Heart right ventricle (tissue), 16 donors: ENCODE results near the gene SLMAP. TPM values are rescaled to one million over a fixed set of nuclear protein-coding genes. Genes with fewer than 3 reads are reported as not detected.
A peak's percentile ranks its signal among the peaks of the same experiment; 100 is the strongest.

Experiments used
- ATAC-seq, 8 donors: fragments of 200-7000 bp; cut with Tn5 transposase; one replicate each; pipeline ENCODE4 v1.9.1; 2020; ENCODE audit warnings: mild to moderate bottlenecking in 8 of 8, moderate library complexity in 8 of 8, moderate number of reproducible peaks in 1 of 8
- DNase-seq, 2 donors: peaks; one replicate each; pipeline ENCODE4 v3.0.0-alpha.2; 2020
- H3K27ac ChIP-seq, 10 donors: fragments of 200-600 bp; sonication (generic) in 2 of 10; one replicate each; pipeline versions ENCODE4 v1.5.0 to v1.8.0; 2020 to 2022; ENCODE audit warnings: mild to moderate bottlenecking in 3 of 10
- H3K27me3 ChIP-seq, 7 donors: fragments of 200-600 bp; one replicate each; pipeline ENCODE4 v1.8.0; 2021 to 2022; ENCODE audit warnings: mild to moderate bottlenecking in 2 of 7
- H3K36me3 ChIP-seq, 9 donors: fragments of 200-600 bp; sonication (generic) in 1 of 9; one replicate each; pipeline versions ENCODE4 v1.5.0 to v1.8.0; 2020 to 2022; ENCODE audit warnings: mild to moderate bottlenecking in 2 of 9
- H3K4me1 ChIP-seq, 9 donors: fragments of 200-600 bp; sonication (generic) in 1 of 9; one replicate each; pipeline versions ENCODE4 v1.5.0 to v1.8.0; 2020 to 2022; ENCODE audit warnings: mild to moderate bottlenecking in 4 of 9
- H3K4me3 ChIP-seq, 10 donors: fragments of 200-600 bp; sonication (generic) in 2 of 10; one replicate each; pipeline versions ENCODE4 v1.5.0 to v1.8.0; 2020 to 2022; ENCODE audit warnings: mild to moderate bottlenecking in 7 of 10, moderate library complexity in 2 of 10
- H3K9me3 ChIP-seq, 11 donors: fragments of 200-600 bp in 10 of 11; sonication (generic) in 2 of 11; one replicate each; pipeline versions ENCODE4 v1.5.0 to v1.8.0; 2013 to 2022; ENCODE audit warnings: mild to moderate bottlenecking in 2 of 11, control low read depth in 1 of 11, moderate library complexity in 1 of 11
- WGBS, 2 donors: extraction: QIAGEN DNeasy Blood & Tissue Kit; methylation state at CpG; one replicate each; pipeline ENCODE4 v1.1.7; 2013; ENCODE audit warnings: inconsistent platforms in 1 of 2; 5-methylcytosine and 5-hydroxymethylcytosine counted together
- intact Hi-C, 10 donors: fragments of 100-400 bp; cut with DNase I; formaldehyde crosslinking; loops; one replicate each; pipeline versions ENCODE4 v1.11.1 to v1.14.2; 2022
- polyA plus RNA-seq, 2 donors: library from polyadenylated mRNA; stranded (reverse); fragments of 200-250 nt; gene quantifications; one replicate each; pipeline ENCODE4 v1.2.3, GENCODE V29; 2013
- total RNA-seq, 10 donors: library from RNA; stranded (reverse); fragmentation: NEBNext Ultra II Directional in 3 of 10; extraction: Animal tissue kit (Norgen Biotek cat#: 25700) in 3 of 10; gene quantifications; one replicate each; pipeline versions ENCODE4 v1.2.1 to v1.2.4, GENCODE V29; 2021 to 2023
- TF ChIP-seq, protein P1 (sequence below), 9 donors: fragments of 200-600 bp; sonication (generic) in 2 of 9; IDR thresholded peaks; one replicate each; pipeline versions ENCODE4 v1.5.0 to v1.8.0; 2021 to 2022; ENCODE audit warnings: antibody characterized with exemption in 9 of 9, mild to moderate bottlenecking in 5 of 9, moderate library complexity in 1 of 9
- donor health status: Arrhythmogenic right ventricular cardiomyopathy.
- donor health status: ischemic (EF 13 %, LVEDD 7.1; RV severe dilation, severe dysfunction).
- donor health status: healthy with polysubstance abuse.
- donor health status: DM: no; HTN: yes; CAD: no.
- donor health status: DM: no; HTN: no; CAD: no.
- donor health status: ischemic (EF 25% LVEDD 6.9; RV normal size, moderate dysfunction).
- donor health status: ischemic (EF 25% LVEDD 5.7; RV mildly dilated, moderate dysfunction).
- donor health status: healthy.
- donor health status: DM: yes; HTN: yes; CAD: no.
- donor health status: Ischemic cardiomyopathy.
- donor health status: ischemic (EF 35%, LVEDD 5.7; RV mildly dilated, moderate dysfunction).
- donor health status: nonischemic (EF 11% LVEDD 7.7; RV severe dilation, severe dysfunction).
- donor health status: DM: yes; HTN: yes; CAD: no.
- donor health status: PGD.
- donor health status: ischemic (EF 29% LVEDD 5.4; RV normal size, mild dysfunction).
- donor health status: nonischemic (EF 23%, LVEDD 6.1; RV moderate dilation, normal function).

Gene SLMAP
- total and polyA plus RNA-seq, 12 donors: 65.8 to 724 (median 341) TPM

DNA sequence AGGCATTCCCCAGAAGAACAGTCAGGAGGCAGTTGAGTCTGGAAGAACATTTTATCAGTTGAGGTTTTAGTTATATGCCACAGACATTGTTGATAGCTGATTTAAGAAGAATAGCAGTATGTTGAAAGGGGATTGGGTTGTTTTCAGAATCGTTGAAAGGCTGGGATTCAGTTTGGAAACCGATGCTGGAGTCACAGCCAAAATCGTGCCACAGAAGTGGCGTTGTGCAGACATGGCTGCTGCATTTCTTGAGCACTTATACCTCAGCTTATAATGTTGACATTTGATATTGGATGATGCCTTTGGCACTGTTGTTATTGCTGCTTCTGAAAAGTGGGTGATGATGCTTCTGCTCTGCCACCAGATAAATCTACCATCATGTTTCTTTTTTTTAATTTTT lies 16.1 kb downstream of the SLMAP start:
- Histone ChIP-seq H3K4me1 (peaks cover 0 to 21% (median 8%) of the 10 kb centered on the region in 9 donors), H3K9me3 (no peaks in the 10 kb centered on the region), H3K27ac (no peak overlapping the region), H3K27me3 (no peaks in the 10 kb centered on the region), H3K4me3 (no peak overlapping the region), H3K36me3 (peaks cover 0 to 9% (median 0%) of the 10 kb centered on the region in 9 donors)
- TF ChIP-seq, protein P1, sequence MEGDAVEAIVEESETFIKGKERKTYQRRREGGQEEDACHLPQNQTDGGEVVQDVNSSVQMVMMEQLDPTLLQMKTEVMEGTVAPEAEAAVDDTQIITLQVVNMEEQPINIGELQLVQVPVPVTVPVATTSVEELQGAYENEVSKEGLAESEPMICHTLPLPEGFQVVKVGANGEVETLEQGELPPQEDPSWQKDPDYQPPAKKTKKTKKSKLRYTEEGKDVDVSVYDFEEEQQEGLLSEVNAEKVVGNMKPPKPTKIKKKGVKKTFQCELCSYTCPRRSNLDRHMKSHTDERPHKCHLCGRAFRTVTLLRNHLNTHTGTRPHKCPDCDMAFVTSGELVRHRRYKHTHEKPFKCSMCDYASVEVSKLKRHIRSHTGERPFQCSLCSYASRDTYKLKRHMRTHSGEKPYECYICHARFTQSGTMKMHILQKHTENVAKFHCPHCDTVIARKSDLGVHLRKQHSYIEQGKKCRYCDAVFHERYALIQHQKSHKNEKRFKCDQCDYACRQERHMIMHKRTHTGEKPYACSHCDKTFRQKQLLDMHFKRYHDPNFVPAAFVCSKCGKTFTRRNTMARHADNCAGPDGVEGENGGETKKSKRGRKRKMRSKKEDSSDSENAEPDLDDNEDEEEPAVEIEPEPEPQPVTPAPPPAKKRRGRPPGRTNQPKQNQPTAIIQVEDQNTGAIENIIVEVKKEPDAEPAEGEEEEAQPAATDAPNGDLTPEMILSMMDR (IDR thresholded peaks at IDR 0.05): no peak
- no peak for ATAC-seq
- intact Hi-C loops: loop anchor here in 1 of 10 donors (10.0 kb wide), 1 partner anchor 53 kb away; no protein-coding TSS in a partner anchor
- 38 to 76% methylated on average over 4 of the region's 4 CpGs for WGBS, 2 donors
- no peak for DNase-seq

DNA sequence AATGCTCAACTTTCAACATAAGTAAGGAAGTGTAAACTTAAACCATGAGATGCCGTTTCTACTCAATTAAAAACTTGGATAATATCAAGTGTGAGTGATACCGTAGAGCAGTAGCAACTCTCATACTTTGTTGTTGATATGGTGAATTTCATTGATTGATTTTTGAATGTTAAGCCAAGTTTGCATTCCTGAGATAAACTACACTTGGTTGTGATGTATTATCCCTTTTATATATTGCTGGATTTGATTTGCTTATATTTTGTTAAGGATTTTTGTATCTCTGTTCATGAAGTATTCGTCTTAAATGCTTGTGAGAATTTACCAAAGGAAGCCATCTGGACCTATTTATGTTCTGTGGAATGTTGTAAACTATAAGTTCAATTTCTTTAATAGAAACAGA lies 21.7 kb downstream of the SLMAP start:
- intact Hi-C loops: loop anchor here in 1 of 10 donors (10.0 kb wide), 1 partner anchor 47 kb away; no protein-coding TSS in a partner anchor
- Histone ChIP-seq H3K27me3 (no peaks in the 10 kb centered on the region), H3K9me3 (no peaks in the 10 kb centered on the region), H3K4me3 (no peak overlapping the region), H3K27ac (peak overlapping the region in 1 of 10 donors; percentile 19), H3K4me1 (peaks cover 0 to 15% (median 6%) of the 10 kb centered on the region in 9 donors), H3K36me3 (no peaks in the 10 kb centered on the region)
- TF ChIP-seq, protein P1 (IDR thresholded peaks at IDR 0.05): no peak
- 54 to 61% methylated on average over 3 of the region's 3 CpGs for WGBS, 2 donors
- ATAC-seq (no peak), DNase-seq (no peak)

DNA sequence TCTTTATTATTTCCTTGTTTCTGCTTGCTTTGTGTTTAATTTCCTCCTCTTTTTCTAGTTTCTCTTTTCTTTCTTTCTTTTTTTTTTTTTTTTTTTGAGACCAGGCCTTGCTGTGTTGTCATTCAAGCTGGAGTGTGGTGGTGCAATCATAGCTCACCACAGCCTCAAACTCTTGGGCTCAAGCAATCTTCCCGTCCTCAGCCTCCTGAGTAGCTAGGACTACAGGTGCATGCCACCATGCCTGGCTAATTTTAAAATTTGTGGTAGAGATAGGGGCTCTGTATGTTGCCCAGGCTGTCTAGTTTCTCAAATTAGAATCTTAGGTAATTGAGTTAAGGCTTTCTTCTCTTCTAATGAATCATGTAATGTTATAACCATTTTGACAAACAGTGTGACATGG lies 22.4 kb downstream of the SLMAP start:
- peaks cover 0 to 22% (median 14%) of the 10 kb centered on the region in 9 donors for H3K4me1 ChIP-seq
- ATAC-seq: peak in 1 of 8 donors; percentile 44
- intact Hi-C loops: loop anchor here in 1 of 10 donors (10.0 kb wide), 1 partner anchor 46 kb away; no protein-coding TSS in a partner anchor
- TF ChIP-seq, protein P1 (IDR thresholded peaks at IDR 0.05): no peak
- DNase-seq: no peak
- H3K27ac ChIP-seq: no peak overlapping the region
- no peaks in the 10 kb centered on the region for H3K27me3 ChIP-seq
- H3K36me3 ChIP-seq: no peaks in the 10 kb centered on the region
- WGBS, 2 donors: 82 to 89% methylated on average over 1 of the region's 1 CpG
- H3K9me3 ChIP-seq: no peaks in the 10 kb centered on the region
- H3K4me3 ChIP-seq: no peak overlapping the region

DNA sequence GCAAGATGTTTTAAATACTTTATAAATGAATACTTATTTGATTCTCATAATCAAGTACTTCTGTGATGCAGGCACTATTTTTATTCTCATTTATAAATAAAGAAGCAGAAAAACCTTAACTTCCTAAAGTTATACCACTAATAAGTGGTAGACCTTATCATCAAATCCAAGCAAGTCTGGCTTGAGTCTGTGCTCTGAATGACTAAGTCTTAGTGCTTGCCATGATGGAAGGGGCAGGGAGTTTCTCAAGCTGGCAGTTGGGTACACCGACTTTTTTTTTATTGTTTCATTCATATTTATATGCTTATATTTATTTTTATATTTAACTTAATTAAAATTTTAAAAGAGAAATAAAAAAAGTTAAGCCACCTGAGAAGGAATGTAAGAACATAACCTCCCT lies 23.6 kb downstream of the SLMAP start:
- TF ChIP-seq, protein P1 (IDR thresholded peaks at IDR 0.05): no peak
- ATAC-seq (no peak), DNase-seq (no peak)
- peaks cover 0 to 28% (median 21%) of the 10 kb centered on the region in 9 donors for H3K4me1 ChIP-seq
- no peaks in the 10 kb centered on the region for H3K9me3 ChIP-seq
- 94 to 98% methylated on average over 1 of the region's 1 CpG for WGBS, 2 donors
- H3K4me3 ChIP-seq: no peak overlapping the region
- no peaks in the 10 kb centered on the region for H3K36me3 ChIP-seq
- H3K27me3 ChIP-seq: no peaks in the 10 kb centered on the region
- H3K27ac ChIP-seq: no peak overlapping the region
- intact Hi-C loops: loop anchor here in 1 of 10 donors (10.0 kb wide), 1 partner anchor 45 kb away; no protein-coding TSS in a partner anchor
